Measurements from ENCODE around the gene NUFIP1.

The NUFIP1 gene

DNA sequence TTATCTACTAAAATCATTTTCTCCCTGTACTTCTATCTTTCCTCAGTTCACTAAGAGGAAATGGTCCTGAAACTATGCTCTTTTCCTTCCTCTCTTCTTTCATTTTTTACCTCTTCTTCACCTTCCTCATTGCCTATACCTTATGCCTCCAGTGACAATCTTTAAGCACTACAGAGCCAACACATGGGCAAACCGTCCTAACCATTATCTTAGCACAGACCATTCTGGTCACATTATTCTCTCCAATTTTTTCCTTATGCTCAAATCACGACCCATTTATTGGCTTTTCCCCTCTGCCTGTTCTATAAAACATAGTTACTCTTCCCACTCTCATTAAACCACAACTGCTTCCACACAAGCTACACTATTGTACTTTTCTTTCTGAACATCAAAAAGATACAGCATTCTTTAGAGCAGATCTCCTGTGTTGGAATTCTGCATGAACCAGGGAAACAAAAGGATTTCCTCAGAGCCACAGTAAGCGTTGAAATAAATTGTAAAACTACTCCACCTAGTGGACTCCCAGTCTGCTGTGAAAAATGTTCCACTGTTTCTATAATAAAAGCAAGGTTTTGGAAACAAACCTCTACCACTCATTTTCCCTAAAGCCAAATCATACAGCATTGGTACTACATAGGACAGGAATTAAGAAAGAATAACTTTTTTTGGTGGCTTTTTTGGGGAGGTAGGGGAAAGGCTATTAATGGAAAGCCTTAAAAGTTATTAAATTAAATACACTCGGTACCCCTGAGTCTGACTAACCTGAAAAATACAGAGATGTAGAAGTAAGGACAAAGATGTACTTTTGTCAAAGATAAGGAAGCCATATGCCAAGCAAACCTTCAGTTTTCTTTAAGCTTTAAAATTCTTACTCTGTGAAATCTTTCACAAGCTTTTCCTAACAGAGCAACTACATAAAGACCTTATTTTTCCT lies 19.5 kb downstream of the NUFIP1 start:
- peak; percentile 25 for DNase-seq (ENCODE audit: low read depth)
- peak; percentile 59 for TF ChIP-seq CTCF (IDR thresholded peaks at IDR 0.05; ENCODE audit: control insufficient read depth, extremely low read depth, insufficient read depth)
- no peak overlapping the region for H3K4me3 ChIP-seq (ENCODE audit: low read depth, low read length)

GRCh38 chr13:44968434-44968815 lies 20.8 kb downstream of the NUFIP1 start:
- no peak overlapping the region for H3K4me3 ChIP-seq (ENCODE audit: low read depth, low read length)
- DNase-seq (ENCODE audit: low read depth), result no peak
- TF ChIP-seq CTCF (IDR thresholded peaks at IDR 0.05; ENCODE audit: control insufficient read depth, extremely low read depth, insufficient read depth), result no peak

DNA sequence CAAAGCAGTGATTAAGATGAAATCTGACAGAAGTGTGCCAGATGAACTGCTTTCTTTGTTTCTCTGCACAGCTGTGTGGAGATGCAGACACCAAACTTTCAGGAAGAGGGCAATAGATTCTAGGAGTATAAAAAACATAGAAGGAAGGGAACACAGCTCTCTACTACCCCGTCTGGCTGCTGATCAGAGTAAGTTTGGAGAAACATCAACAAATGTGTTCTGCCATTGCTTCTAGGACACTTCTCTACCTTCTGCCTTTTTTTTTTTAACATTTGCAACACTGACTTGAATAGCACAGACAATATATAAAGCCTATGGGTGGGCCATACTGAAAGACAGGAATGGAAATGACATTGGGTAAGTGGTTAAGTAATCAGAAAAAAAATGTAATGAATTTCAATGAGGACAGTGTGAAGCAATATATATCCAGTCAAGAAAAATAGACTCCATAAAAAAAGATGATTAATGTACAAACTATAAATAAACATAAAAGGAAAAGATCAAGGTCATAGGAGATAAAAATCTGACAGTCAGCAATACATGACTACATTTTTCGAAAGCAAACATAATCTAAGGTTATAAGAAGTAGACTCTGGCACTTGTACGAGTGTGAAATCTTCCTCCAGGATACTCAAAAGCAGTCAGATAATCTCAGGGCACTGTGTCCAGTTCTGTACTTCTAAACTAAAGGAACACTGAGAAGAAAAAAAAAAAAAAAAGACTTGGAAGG lies 21.4 kb downstream of the NUFIP1 start:
- peak; percentile 89 for DNase-seq (ENCODE audit: low read depth)
- no peak overlapping the region for H3K4me3 ChIP-seq (ENCODE audit: low read depth, low read length)
- no peak for TF ChIP-seq CTCF (IDR thresholded peaks at IDR 0.05; ENCODE audit: control insufficient read depth, extremely low read depth, insufficient read depth)

- no peak for DNase-seq (ENCODE audit: low read depth)
- TF ChIP-seq CTCF (IDR thresholded peaks at IDR 0.05; ENCODE audit: control insufficient read depth, extremely low read depth, insufficient read depth), result no peak
- H3K4me3 ChIP-seq (ENCODE audit: low read depth, low read length), result no peak overlapping the region
Measured at GRCh38 chr13:44961997-44962396, 27.3 kb downstream of the NUFIP1 start.

- peak; percentile 82 for DNase-seq (ENCODE audit: low read depth)
- H3K4me3 ChIP-seq (ENCODE audit: low read depth, low read length), result no peak overlapping the region
- TF ChIP-seq CTCF (IDR thresholded peaks at IDR 0.05; ENCODE audit: control insufficient read depth, extremely low read depth, insufficient read depth), result no peak
Measured at GRCh38 chr13:44955406-44955805, 33.9 kb downstream of the NUFIP1 start.

DNA sequence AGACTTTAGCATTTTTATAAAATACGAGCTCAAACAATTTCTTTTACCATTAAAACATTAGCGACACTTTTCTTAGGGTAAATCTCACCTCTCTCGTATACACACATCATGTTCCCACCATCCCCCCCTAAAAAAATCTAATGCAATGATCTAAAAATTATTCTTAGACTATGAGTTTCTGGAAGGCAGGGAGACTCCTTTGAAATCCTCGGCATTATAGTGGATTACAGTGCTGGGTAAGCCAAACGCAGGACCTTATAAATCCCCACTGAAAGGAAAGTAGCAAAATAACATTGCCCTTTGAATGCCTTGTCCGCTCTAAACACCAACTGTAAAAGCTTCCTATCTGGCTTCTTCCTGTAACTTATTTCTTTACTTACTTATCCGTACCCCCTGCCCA lies 35.0 kb downstream of the NUFIP1 start:
- no peak for DNase-seq (ENCODE audit: low read depth)
- no peak overlapping the region for H3K4me3 ChIP-seq (ENCODE audit: low read depth, low read length)
- no peak for TF ChIP-seq CTCF (IDR thresholded peaks at IDR 0.05; ENCODE audit: control insufficient read depth, extremely low read depth, insufficient read depth)
